Measurements from ENCODE around the gene GPR35.

GRCh38 chr2:240622531-240623235 is 2.6 kb upstream of the GPR35 start:
- TF ChIP-seq, protein P1, sequence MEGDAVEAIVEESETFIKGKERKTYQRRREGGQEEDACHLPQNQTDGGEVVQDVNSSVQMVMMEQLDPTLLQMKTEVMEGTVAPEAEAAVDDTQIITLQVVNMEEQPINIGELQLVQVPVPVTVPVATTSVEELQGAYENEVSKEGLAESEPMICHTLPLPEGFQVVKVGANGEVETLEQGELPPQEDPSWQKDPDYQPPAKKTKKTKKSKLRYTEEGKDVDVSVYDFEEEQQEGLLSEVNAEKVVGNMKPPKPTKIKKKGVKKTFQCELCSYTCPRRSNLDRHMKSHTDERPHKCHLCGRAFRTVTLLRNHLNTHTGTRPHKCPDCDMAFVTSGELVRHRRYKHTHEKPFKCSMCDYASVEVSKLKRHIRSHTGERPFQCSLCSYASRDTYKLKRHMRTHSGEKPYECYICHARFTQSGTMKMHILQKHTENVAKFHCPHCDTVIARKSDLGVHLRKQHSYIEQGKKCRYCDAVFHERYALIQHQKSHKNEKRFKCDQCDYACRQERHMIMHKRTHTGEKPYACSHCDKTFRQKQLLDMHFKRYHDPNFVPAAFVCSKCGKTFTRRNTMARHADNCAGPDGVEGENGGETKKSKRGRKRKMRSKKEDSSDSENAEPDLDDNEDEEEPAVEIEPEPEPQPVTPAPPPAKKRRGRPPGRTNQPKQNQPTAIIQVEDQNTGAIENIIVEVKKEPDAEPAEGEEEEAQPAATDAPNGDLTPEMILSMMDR (IDR thresholded peaks at IDR 0.05) = no peak
- TF ChIP-seq POLR2A (IDR thresholded peaks at IDR 0.05) = no peak

All from heart left ventricle (tissue), 13 donors.